ENCODE data around the gene KCNK4.

The KCNK4 gene

DNA sequence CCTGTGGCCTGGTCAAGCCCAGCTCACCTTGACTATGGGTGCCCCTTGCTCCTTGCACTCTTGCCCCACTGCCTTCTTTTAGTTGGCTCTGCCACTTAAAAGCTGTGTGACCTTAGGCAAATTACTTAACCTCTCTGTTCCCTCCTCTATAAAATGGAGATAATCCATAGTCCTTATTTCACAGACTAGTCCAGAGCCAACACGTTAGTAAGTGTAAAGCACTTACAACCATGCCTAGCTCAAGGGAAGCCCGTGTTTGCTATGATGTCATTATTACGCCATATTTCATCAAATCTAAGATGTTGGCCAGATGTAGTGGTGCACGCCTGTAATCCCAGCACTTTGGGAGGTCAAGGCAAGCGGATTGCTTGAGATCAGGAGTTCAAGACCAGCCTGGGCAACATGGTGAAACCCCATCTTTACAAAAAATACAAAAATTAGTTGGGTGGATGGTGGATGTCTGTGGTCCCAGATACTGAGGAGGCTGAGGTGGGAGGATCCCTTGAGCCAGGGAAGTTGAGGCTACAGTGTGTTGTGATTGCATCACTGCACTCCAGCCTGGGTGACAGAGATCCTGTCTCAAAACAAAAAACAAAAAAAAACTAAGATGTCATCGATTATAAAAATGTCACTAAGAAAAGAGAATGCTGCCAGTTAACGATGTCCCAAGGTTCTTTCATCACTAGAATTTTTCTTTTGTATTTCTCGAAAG lies 46.6 kb downstream of the KCNK4 start:
- TF ChIP-seq, protein P1, sequence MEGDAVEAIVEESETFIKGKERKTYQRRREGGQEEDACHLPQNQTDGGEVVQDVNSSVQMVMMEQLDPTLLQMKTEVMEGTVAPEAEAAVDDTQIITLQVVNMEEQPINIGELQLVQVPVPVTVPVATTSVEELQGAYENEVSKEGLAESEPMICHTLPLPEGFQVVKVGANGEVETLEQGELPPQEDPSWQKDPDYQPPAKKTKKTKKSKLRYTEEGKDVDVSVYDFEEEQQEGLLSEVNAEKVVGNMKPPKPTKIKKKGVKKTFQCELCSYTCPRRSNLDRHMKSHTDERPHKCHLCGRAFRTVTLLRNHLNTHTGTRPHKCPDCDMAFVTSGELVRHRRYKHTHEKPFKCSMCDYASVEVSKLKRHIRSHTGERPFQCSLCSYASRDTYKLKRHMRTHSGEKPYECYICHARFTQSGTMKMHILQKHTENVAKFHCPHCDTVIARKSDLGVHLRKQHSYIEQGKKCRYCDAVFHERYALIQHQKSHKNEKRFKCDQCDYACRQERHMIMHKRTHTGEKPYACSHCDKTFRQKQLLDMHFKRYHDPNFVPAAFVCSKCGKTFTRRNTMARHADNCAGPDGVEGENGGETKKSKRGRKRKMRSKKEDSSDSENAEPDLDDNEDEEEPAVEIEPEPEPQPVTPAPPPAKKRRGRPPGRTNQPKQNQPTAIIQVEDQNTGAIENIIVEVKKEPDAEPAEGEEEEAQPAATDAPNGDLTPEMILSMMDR (IDR thresholded peaks at IDR 0.05; ENCODE audit: control extremely low read depth, extremely low read depth, low read depth, missing control alignments), result no peak
- POLR2A ChIA-PET, result no interaction called here
- DNase-seq (ENCODE audit: extremely low spot score), result no peak
- CTCF ChIA-PET, result interaction anchor here (0.9 to 4.0 kb wide), 4 partner anchors 17 to 37 kb away, joined by 3 to 20 read pairs (median 6); partner anchors contain the start of genes CATSPERZ, ESRRA, PRDX5 and TRMT112

DNA sequence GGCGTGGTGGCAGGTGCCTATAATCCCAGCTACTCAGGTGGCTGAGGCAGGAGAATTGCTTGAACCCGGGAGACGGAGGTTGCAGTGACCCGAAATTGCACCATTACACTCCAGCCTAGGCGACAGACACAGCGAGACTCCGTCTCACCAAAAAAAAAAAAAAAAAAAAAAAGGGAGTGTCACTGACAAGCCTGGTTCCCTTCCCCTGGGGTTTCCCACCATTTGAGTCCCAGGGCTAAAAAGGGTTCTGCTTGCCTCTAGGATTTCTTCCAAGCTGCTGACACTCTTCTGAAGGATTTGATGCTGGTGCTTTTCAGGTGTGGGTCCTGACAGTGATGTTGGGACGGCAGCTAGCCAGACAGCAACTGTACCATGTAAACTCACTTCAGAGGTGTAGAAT lies 47.6 kb downstream of the KCNK4 start:
- CTCF ChIA-PET, result interaction anchor here (1.3 to 2.8 kb wide), 3 partner anchors 16 to 34 kb away, joined by 4 to 8 read pairs (median 8); partner anchors contain the start of genes ESRRA, PRDX5 and TRMT112
- TF ChIP-seq, protein P1 (IDR thresholded peaks at IDR 0.05; ENCODE audit: control extremely low read depth, extremely low read depth, low read depth, missing control alignments), result no peak
- no peak for DNase-seq (ENCODE audit: extremely low spot score)
- POLR2A ChIA-PET, result no interaction called here

DNA sequence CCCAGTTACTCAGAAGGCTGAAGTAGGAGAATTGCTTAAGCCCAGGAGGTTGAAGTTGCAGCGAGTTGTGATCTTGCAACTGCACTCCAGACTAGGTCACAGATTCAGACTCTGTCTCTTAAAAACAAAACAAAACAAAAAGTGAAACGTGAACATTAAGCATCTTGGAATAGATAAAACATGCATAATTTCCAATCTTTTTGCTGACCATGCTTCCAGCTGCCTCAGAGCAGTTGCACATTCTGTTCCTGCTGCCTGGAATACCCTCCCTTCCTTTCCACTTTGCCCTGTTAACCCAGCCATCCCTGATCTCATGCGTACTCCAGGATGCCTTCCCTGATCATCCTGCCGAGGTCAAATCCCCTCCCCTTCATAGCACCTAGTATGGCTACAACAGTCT lies 48.2 kb downstream of the KCNK4 start:
- DNase-seq (ENCODE audit: extremely low spot score), result no peak
- ChIA-PET CTCF (interaction anchor here (1.7 to 7.5 kb wide), 4 partner anchors 7 to 34 kb away, joined by 8 to 81 read pairs (median 29); partner anchors contain the start of genes ESRRA, PRDX5 and TRMT112), POLR2A (interaction anchor here (1.4 kb wide), 1 partner anchor 7 kb away, joined by 4 read pairs; no protein-coding TSS in a partner anchor)
- TF ChIP-seq, protein P1 (IDR thresholded peaks at IDR 0.05; ENCODE audit: control extremely low read depth, extremely low read depth, low read depth, missing control alignments), result no peak

DNA sequence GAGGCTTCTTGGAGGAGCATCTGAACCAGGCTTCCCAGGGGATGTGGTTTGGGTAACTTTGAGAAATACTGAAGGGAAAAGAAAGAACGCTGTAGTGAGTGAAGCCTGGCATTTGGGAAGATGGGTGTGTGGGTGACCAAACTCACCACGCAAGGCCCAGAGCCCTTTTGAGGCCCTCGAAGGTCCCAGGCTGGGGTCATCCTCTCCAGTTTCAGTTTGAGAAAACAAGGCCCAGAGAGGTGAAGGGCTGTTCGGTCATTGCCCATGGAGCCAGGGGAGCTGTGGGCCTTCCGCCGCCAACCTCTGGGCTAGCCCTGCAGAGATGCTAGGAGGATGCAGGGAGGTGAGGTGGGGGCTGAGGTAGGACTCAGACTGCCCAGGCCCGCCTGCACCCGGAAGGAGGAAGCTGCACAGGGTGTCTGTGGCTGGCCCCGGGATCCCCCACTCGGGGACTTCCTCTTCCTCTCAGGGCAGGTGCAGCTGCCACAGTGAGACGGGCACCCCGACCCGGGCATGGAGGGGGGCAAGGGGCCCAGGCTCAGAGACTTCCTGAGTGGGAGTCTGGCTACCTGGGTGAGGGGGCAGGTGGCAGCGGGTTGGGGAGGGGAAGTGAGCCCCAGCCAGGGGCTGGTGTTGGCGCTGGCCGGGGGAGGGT lies 48.8 kb downstream of the KCNK4 start, which contains the start of gene CCDC88B:
CCDC88B (plus strand) TSS at position 451 of the 655 bp plus-strand sequence; CDS start at position 514, 63 bp downstream.
- DNase-seq (ENCODE audit: extremely low spot score), result peak; percentile 89
- POLR2A ChIA-PET, result interaction anchor here (0.5 to 1.4 kb wide), 2 partner anchors 8 to 156 kb away, joined by 4 to 11 read pairs; no protein-coding TSS in a partner anchor
- CTCF ChIA-PET, result interaction anchor here (0.6 to 7.5 kb wide), 5 partner anchors 7 to 38 kb away, joined by 4 to 81 read pairs (median 10); partner anchors contain the start of genes PRDX5 and TRMT112
- TF ChIP-seq, protein P1 (IDR thresholded peaks at IDR 0.05; ENCODE audit: control extremely low read depth, extremely low read depth, low read depth, missing control alignments), result no peak

DNA sequence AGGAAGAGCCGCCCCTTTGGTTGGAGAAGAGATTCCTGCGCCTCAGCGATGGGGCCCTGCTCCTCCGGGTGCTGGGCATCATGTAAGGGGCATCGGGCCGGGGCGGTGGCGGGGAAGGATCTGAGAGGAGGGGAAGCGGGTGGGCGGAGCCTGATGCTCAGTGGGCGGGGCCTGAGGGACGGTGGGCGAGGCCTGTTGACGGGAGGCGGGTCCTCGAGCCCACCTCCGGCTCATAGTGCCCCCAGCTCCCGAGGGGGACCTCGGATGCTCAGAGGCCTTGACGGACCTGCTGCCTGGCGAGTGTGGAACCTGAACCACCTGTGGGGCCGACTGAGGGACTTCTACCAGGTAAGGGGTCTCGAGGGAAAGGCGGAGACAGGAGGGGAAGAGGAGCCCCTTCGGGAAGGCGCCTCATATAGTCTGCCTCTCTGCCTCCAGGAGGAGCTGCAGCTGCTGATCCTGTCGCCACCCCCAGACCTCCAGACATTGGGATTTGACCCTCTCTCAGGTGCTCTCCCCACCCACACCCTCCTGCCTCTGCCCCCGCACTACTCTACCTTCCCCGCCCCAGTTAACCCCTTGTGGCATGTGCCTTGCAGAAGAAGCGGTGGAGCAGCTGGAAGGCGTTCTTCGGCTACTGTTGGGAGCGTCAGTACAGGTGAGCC lies 49.7 kb downstream of the KCNK4 start:
- TF ChIP-seq, protein P1 (IDR thresholded peaks at IDR 0.05; ENCODE audit: control extremely low read depth, extremely low read depth, low read depth, missing control alignments), result no peak
- DNase-seq (ENCODE audit: extremely low spot score), result peak; percentile 83
- ChIA-PET POLR2A (interaction anchor here (1.4 kb wide), 1 partner anchor 9 kb away, joined by 4 read pairs; no protein-coding TSS in a partner anchor), CTCF (interaction anchor here (1.0 to 7.5 kb wide), 7 partner anchors 8 to 39 kb away, joined by 3 to 81 read pairs (median 11); partner anchors contain the start of genes PRDX5 and TRMT112)

DNA sequence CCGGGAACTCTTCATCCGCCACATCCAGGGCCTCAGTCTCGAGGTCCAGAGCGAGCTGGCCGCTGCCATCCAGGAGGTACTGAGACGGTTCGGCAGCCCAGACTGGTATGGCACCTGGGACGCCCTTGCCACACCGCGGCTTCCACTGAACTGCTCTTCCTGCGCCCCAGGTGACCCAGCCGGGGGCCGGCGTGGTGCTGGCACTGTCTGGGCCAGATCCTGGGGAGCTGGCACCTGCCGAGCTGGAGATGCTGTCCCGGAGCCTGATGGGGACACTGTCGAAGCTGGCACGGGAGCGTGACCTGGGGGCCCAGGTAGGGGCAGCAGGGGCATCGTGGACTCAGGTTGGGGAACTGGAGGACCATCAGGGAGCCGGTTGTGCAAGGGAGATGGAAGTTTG lies 50.3 kb downstream of the KCNK4 start:
- CTCF ChIA-PET, result interaction anchor here (1.0 to 7.5 kb wide), 7 partner anchors 9 to 40 kb away, joined by 3 to 81 read pairs (median 11); partner anchors contain the start of genes PRDX5 and TRMT112
- POLR2A ChIA-PET, result no interaction called here

More for the DNA sequence above, 50.3 kb downstream of the KCNK4 start:
- no peak for DNase-seq (ENCODE audit: extremely low spot score)
- TF ChIP-seq, protein P1 (IDR thresholded peaks at IDR 0.05; ENCODE audit: control extremely low read depth, extremely low read depth, low read depth, missing control alignments), result no peak

All from GM10248 (cell line).